Thyroid gland (tissue), 4 donors: Measurements from ENCODE around the gene KDELR3.

Source experiments
- POLR2A ChIP-seq, 2 donors: fragments of 450-650 bp; IDR thresholded peaks; one replicate each; pipeline ENCODE4 v1.6.1; 2017; ENCODE audit warnings: antibody characterized with exemption in 2 of 2, mild to moderate bottlenecking in 2 of 2, moderate library complexity in 1 of 2
- TF ChIP-seq, protein P1 (sequence below), 6 experiments: fragments of 200-600 bp in 3 of 6; fragments of 450-650 bp in 3 of 6; sonication (generic) in 3 of 6; IDR thresholded peaks; one replicate each; pipeline ENCODE4 v1.5.1; 2016 to 2019; ENCODE audit warnings: antibody characterized with exemption in 6 of 6, mild to moderate bottlenecking in 2 of 6, inconsistent platforms in 1 of 6, moderate library complexity in 1 of 6

DNA sequence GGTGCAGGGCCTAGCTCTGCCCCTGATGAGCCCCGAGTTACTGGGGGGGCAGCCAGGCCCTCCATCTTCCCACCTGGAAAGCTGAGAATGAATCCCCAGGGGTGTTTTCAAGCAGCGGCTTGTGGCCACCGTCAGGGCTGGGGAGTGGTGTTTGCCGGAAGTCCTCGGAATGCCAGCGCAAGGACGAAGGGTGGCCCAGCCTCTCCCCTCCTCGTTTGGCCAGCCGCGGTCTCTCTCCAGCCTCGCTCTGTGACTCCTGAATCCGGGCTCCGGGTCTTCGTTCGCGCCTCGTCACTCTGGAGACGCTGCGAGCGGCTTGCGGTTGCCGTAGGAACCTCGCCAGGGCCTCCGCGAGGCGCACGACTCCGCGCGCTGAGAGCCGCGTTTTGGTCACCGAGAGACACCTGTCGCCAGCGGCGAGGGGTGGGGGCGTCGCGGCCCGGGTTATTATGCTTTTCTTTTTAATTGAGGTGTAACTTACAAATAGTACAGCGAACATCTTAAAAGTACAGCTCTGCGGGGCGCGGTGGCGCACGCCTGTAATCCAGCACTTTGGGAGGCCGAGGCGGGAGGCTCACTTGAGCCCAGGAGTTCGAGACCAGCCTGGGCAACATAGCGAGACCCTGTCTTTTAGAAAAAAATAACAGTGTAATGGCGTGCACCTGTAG is 6.3 kb upstream of the KDELR3 start:
- TF ChIP-seq, protein P1, sequence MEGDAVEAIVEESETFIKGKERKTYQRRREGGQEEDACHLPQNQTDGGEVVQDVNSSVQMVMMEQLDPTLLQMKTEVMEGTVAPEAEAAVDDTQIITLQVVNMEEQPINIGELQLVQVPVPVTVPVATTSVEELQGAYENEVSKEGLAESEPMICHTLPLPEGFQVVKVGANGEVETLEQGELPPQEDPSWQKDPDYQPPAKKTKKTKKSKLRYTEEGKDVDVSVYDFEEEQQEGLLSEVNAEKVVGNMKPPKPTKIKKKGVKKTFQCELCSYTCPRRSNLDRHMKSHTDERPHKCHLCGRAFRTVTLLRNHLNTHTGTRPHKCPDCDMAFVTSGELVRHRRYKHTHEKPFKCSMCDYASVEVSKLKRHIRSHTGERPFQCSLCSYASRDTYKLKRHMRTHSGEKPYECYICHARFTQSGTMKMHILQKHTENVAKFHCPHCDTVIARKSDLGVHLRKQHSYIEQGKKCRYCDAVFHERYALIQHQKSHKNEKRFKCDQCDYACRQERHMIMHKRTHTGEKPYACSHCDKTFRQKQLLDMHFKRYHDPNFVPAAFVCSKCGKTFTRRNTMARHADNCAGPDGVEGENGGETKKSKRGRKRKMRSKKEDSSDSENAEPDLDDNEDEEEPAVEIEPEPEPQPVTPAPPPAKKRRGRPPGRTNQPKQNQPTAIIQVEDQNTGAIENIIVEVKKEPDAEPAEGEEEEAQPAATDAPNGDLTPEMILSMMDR (IDR thresholded peaks at IDR 0.05): no peak
- no peak for TF ChIP-seq POLR2A (IDR thresholded peaks at IDR 0.05)
